ENCODE data around the gene TRAPPC5.

GRCh38 chr19:7720351-7720750, 39.7 kb downstream of the TRAPPC5 start:
- TF ChIP-seq CTCF (IDR thresholded peaks at IDR 0.05; ENCODE audit: insufficient read depth, low read length) (no peak), SPI1 (IDR thresholded peaks at IDR 0.05; ENCODE audit: borderline replicate concordance, low read depth) (no peak), REST (IDR thresholded peaks at IDR 0.05; ENCODE audit: insufficient replicate concordance, low read depth) (no peak), GABPA (IDR thresholded peaks at IDR 0.05; ENCODE audit: low read depth) (no peak)
